ENCODE results near the gene UTP25. TPM values are rescaled to one million over a fixed set of nuclear protein-coding genes. Genes with fewer than 3 reads are reported as not detected.

Gene UTP25
- total RNA-seq, 2 donors from 2014 or later: 4.3 to 6.0 TPM

- Histone ChIP-seq H3K4me1 (ENCODE audit: control insufficient read depth, insufficient read depth, low read length) (no peaks in the 10 kb centered on the region), H3K4me3 (ENCODE audit: low read length) (no peak overlapping the region), H3K27me3 (ENCODE audit: control insufficient read depth, insufficient read depth, low read length, poor library complexity, severe bottlenecking) (peaks cover 9% of the 10 kb centered on the region), H3K27ac (ENCODE audit: low read depth, low read length) (no peak overlapping the region), H3K9ac (ENCODE audit: extremely low read depth, low read length, poor library complexity, severe bottlenecking) (no peak overlapping the region), H3K9me3 (ENCODE audit: control insufficient read depth, low read length) (no peaks in the 10 kb centered on the region), H3K36me3 (ENCODE audit: control insufficient read depth, insufficient read depth, low read length) (no peaks in the 10 kb centered on the region)
- H3K4me1 Mint-ChIP-seq: peaks cover 15% of the 10 kb centered on the region
- H3K36me3 Mint-ChIP-seq (ENCODE audit: low read depth): no peaks in the 10 kb centered on the region
- no peak overlapping the region for H3K27ac Mint-ChIP-seq
- peaks cover 13% of the 10 kb centered on the region for H3K27me3 Mint-ChIP-seq (ENCODE audit: insufficient read depth)
- 88 to 96% methylated on average over 2 of the region's 2 CpGs for WGBS, 2 experiments (ENCODE audit: insufficient coverage in 1 of 2, insufficient read length in 1 of 2)
- no peak for TF ChIP-seq CTCF (conservative IDR thresholded peaks at IDR 0.05)
- H3K9me3 Mint-ChIP-seq: peaks cover 9% of the 10 kb centered on the region
- H3K4me3 Mint-ChIP-seq: no peak overlapping the region
- no peak for DNase-seq
Measured at GRCh38 chr1:209861242-209861641, 33.5 kb downstream of the UTP25 start.

- peak; percentile 68 for DNase-seq
- Mint-ChIP-seq H3K4me3 (no peak overlapping the region), H3K36me3 (ENCODE audit: low read depth) (no peaks in the 10 kb centered on the region), H3K9me3 (peaks cover 22% of the 10 kb centered on the region), H3K27ac (no peak overlapping the region), H3K4me1 (peaks cover 15% of the 10 kb centered on the region), H3K27me3 (ENCODE audit: insufficient read depth) (peaks cover 15% of the 10 kb centered on the region)
- Histone ChIP-seq H3K9me3 (ENCODE audit: control insufficient read depth, low read length) (peaks cover 6% of the 10 kb centered on the region), H3K27ac (ENCODE audit: low read depth, low read length) (no peak overlapping the region), H3K4me3 (ENCODE audit: low read length) (no peak overlapping the region), H3K36me3 (ENCODE audit: control insufficient read depth, insufficient read depth, low read length) (no peaks in the 10 kb centered on the region), H3K27me3 (ENCODE audit: control insufficient read depth, insufficient read depth, low read length, poor library complexity, severe bottlenecking) (peaks cover 9% of the 10 kb centered on the region), H3K9ac (ENCODE audit: extremely low read depth, low read length, poor library complexity, severe bottlenecking) (no peak overlapping the region), H3K4me1 (ENCODE audit: control insufficient read depth, insufficient read depth, low read length) (no peaks in the 10 kb centered on the region)
- 46 to 57% methylated on average over 11 to 16 of the region's 16 CpGs for WGBS, 2 experiments (ENCODE audit: insufficient coverage in 1 of 2, insufficient read length in 1 of 2)
- no peak for TF ChIP-seq CTCF (conservative IDR thresholded peaks at IDR 0.05)
Measured at GRCh38 chr1:209862391-209863356, 34.9 kb downstream of the UTP25 start.

- Histone ChIP-seq H3K27ac (ENCODE audit: low read depth, low read length) (no peak overlapping the region), H3K36me3 (ENCODE audit: control insufficient read depth, insufficient read depth, low read length) (no peaks in the 10 kb centered on the region), H3K27me3 (ENCODE audit: control insufficient read depth, insufficient read depth, low read length, poor library complexity, severe bottlenecking) (peaks cover 9% of the 10 kb centered on the region), H3K4me1 (ENCODE audit: control insufficient read depth, insufficient read depth, low read length) (no peaks in the 10 kb centered on the region), H3K4me3 (ENCODE audit: low read length) (no peak overlapping the region), H3K9me3 (ENCODE audit: control insufficient read depth, low read length) (peaks cover 13% of the 10 kb centered on the region), H3K9ac (ENCODE audit: extremely low read depth, low read length, poor library complexity, severe bottlenecking) (no peak overlapping the region)
- WGBS, 2 experiments (ENCODE audit: insufficient coverage in 1 of 2, insufficient read length in 1 of 2): 85 to 91% methylated on average over 2 to 4 of the region's 4 CpGs
- H3K36me3 Mint-ChIP-seq (ENCODE audit: low read depth): no peaks in the 10 kb centered on the region
- DNase-seq: no peak
- peaks cover 15% of the 10 kb centered on the region for H3K4me1 Mint-ChIP-seq
- H3K27ac Mint-ChIP-seq: no peak overlapping the region
- H3K9me3 Mint-ChIP-seq: peaks cover 24% of the 10 kb centered on the region
- H3K4me3 Mint-ChIP-seq: no peak overlapping the region
- H3K27me3 Mint-ChIP-seq (ENCODE audit: insufficient read depth): peaks cover 15% of the 10 kb centered on the region
- TF ChIP-seq CTCF (conservative IDR thresholded peaks at IDR 0.05): no peak
Measured at GRCh38 chr1:209863766-209864485, 36.2 kb downstream of the UTP25 start.

Measured in endodermal cell (in vitro differentiated cells).